ENCODE measurements around the gene C19orf44.

The C19orf44 gene

DNA sequence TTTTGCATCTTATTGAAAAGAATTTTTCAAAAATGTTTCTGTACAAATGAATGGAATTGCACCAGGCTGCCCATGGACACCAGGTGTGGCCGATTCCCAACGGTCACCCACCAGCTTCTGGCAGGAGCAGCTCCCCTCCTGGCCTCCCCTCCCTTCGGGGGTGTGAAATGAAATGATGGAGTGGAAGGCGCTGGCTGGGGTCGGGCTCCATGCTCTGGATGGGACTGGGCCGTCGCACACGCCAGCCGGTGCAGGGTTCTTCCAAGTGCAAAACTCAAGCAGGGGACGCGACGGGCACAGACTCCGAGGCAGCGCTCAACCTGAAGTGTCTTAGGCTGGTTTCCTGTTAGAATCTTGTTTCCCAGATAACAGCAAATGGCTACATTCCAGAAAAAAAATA lies 21.9 kb downstream of the C19orf44 start:
- no peak for DNase-seq (ENCODE audit: low read depth in 2 of 2)

DNA sequence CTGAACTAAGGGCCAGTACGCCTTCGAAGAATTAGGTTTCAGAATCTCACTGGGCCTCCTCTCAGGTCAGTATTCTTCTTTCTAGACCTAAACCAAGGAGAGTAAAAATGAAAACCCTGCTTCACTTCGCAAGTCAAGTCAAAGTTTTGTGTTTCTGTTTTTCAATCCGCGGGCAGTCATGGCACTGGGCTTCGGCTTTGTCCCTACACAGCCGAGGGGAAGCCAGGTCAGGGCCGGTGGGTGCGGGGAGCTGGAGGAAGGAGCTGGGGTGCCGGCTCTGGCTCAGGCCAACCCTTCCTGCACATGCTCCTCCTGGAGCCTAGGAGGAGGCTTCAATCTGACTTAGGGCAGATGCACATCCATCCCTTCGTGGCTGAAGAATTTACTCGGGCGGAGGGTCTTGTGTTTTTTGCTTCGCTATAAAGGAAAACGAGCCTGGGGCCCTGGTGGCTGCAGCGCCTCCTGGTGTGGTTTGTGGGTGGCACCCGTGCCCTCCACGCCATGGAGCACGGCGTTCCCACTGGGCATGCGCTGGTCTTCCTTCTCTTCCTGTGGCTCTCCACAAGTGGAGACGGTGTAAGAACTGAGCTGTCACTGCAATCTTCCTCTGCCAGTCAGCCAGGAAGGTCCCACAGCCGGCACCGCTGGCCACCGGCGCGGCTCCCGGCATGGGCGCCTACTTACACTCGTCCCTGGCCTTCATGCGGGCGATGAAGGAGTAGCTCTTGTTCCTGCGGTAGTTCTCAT lies 22.5 kb downstream of the C19orf44 start:
- DNase-seq (ENCODE audit: low read depth in 2 of 2) = no peak

DNA sequence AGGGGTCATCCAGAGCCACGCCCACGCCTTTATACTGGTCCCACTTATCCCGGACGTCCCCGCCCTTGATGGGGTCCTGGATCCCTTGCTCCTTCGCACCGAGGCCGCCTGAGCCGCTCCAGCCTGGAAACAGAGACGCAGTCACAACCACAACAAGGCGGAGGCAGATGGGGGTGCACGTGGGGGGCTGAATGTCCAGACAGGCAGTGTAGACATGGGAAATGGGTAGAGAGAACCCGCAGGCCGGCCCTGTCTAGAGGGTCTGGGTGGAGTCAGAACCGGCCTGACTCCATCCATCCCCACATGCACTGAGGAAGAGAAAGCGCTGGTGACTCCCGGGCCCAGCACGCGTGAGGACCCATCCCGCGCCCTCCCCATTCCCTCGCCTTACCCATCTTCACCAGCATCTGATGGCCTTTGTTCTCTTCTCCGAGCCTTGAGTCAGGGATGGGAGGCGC lies 23.1 kb downstream of the C19orf44 start:
- DNase-seq (ENCODE audit: low read depth in 2 of 2) = no peak

DNA sequence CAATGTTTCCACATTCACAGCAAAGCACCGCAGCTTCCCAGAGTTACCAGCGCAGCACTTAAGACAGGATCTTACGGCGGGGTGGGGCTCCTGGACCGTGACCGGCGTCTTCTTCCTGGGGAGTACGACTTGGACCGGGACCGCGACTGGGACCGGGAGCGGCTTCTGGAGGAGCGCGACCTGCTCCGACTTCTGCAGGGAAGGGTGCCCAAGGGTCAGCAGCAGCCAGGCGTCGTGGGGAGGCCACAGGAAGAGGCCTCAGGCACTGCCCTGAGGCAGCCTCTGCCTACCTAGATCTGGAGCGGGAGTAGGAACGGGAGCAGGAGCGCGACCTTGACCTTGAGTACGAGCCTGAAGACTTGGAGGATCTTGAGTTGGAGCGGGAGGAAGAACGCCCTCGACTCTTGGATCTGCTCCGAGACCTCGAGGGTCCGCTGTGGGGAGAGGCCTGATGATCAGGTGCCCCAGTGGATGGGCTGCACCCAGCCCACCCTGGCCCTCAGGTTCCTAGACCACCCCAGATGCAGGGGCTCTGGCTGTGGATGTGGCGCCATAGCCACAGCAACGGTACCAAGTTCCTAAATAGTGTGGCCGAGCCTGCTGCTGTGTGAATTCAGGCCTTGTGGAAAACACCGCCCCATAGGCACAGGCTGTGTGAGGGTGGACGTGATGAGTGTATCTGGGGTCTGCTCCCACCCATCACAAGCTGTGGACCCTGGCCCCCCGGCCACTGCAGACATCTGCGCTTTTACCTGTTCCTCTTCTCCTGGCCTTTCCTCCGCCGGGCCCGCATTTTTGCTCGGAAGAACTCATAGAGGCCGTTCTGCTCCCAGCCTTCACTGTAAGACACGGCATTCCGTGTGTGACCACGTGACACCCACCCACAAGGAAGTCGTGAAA lies 24.1 kb downstream of the C19orf44 start:
- no peak for DNase-seq (ENCODE audit: low read depth in 2 of 2)

DNA sequence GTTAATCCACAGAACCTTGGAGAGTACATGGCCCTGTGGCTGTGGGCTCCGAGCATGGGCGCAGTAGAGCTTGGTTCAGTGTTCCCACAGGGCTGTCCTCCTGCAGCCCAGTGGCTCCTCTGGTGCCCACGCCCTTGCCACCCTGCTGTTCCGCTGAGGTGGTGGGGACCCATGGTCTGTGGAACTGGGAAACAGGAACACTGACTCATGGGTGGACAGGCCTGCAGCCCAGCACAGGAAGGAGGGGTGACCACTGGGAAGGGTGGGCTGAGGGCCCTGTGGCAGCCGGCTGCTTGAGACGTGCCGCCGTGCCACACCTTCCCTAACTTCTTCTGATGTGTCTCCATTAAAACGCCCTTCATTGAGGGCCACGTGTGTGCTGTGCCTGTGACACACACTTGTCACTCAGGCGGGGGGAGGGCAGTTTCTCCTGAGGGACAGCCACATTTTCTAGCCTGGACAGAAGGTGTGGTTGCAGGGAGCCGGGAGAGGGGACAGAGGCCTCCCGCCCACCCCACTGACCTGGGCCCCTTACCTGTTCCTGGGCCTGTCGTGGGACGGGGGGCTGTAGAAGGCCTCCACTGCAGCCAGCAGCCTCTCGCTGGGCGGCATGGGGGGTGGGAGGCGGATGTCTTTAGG lies 24.9 kb downstream of the C19orf44 start:
- DNase-seq (ENCODE audit: low read depth in 2 of 2) = no peak

DNA sequence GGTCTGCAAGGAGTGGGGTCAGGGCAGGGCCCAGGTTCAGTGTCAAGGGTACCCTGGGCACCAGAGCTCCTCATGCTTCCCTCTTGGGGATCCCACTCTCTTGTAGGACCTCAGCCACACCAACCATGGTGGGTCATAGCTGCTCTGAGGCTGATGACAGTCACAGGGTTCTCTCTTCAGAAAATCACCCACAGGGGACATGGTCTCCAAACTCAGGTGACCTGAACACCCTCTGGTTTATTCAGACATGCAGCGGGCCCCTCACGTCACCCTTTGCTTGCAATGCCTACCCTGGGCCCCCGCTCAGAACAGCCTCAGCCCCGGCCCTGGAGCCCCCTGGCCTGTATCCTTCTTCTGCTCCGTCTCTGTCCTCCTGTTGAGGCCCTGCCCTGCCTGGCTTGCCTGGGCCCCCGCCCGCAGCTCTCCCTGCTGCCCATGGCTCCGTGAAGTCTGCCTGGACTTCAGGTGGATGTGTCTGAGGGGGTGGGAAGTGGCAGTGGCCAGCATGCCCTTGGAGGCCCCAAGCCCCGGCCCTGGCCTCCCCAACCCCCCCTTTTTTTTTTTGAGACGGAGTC lies 25.6 kb downstream of the C19orf44 start:
- DNase-seq (ENCODE audit: low read depth in 2 of 2) = no peak

DNA sequence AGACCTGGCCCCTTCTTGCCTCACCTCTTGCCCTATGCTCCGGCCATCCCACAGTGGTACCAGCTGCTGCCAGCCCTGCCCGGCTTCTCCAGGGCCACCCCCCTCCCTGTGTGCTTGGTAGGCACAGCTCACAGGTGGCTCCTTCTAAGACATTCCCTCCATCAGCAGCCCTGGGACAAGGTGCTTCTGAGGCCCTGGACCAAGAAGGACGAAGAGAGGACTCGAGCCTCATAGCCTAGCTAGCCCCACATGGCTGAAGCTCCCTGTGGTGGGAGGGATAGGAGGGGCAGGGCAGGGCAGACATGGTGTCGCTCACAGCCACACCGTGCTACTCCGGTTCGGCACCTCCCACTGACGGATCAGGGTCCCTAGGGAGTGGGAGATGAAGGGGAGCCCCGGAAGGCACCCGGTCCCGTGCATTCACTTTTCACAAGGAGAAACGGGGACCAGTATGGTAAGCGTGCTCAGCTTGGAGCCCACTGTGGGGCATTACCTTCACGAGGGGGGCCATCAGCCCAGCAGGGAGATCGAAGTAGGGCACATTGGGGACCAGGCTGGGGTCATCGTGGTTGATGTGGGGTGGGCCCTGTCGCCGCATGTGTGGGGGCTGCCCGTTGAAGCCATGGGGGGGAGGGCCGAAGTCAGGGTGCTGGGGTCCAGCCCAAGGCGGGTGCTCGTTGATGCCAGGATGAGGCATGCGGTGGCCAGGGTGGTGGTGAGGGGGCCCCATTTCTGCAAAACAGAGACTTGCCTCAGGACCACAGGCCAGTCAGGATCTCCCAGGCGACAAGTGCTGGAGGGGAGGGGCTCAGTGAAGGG lies 26.6 kb downstream of the C19orf44 start:
- no peak for DNase-seq (ENCODE audit: low read depth in 2 of 2)

DNA sequence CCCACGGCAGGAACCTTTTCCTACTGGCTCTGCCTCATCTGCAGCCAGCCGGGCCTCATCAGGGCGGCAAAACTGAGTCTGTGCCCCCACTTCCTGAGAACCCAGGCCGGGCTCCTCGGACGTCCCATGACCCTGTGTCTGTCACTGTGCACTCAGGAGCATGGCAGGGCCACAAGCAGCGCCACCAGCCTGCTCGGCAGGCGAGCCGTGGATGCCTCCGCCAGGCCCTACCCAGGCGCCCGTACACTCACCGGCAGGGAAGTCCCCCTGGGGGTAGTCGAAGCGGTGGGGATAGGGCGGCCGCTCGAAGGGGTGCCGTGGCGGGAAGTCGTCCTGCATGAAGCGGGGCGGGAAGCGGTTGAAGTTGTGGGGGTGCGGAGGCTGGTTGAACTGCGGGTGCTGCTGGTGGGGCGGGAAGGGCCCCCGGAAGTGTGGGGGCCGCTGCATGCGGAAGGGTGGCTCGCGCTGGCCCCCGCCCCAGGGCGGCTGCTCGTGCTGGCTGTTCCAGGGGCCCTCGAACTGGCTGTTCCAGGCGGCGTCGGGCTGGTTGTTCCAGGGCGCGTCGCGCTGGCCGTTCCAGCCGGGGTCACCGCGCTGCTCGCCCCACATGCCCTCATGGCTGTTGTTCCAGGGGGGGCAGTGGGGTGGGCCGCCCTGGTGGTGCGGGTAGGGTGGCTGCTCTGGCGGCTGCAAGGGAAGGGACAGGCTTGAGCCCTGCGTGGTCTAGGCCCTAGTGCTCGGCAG lies 29.0 kb downstream of the C19orf44 start:
- no peak for DNase-seq (ENCODE audit: low read depth in 2 of 2)

DNA sequence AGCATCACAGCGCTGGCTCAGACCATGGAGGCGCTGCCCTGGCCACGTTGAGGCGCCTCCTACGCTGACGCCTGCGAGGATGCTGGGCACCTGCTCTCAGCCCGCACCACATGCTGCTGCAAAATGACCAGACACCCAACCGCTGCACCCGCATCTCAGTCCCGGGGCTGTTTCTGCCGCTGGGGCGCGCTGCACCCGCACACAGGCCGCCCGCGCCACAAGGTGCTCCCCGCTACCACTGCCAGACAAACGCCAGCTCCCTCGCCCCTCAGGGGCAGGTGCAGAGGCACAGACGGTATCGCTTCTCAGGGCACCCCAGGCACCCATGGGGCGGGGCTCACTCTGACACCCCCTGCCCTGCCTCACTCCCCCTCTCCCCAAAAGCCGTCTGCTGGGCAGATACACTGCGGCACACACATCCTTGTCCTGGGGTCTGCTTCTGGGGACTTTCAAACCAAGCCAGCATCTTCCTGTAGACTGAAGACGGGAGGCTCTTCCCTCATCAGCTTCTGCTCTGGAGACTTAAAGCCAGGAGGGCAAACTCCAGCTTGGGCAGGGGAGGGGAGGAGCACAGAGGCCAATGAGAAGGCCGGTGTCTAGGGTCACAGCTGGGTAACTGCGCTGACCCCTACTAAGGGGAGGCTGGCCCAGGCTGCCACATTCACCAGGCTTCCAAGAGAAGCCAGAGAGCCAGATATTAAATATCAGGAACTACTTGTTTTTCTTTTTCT lies 29.7 kb downstream of the C19orf44 start:
- DNase-seq (ENCODE audit: low read depth in 2 of 2) = no peak

DNA sequence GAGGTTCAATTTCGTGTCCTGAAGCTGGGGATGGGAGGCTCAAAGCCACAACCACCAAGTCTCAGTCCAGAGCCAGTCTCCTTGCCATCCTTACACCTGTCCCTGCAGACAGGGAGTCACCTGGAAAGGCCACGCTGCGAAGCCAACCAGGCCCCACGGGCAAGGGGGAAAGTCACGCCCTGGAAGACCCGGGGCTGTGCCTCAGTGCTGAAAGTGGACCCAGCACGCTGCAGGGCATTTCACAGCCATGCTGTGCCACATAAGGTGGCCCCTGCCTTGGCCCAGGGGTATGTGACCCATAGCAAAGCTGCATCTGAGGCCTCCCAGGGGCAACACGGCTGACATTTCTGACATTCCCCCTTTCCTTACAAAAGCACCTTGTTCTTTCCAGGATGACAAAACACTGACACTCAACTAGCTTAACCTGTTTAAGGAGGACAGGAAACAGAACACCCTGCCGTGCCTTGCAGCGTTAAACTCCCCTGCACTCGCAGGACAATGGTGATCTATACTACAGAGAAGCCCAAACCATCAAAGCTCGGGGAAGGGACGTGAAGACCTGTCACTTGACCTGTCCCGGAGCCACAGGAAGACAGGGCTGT lies 31.2 kb downstream of the C19orf44 start:
- no peak for DNase-seq (ENCODE audit: low read depth in 2 of 2)

DNA sequence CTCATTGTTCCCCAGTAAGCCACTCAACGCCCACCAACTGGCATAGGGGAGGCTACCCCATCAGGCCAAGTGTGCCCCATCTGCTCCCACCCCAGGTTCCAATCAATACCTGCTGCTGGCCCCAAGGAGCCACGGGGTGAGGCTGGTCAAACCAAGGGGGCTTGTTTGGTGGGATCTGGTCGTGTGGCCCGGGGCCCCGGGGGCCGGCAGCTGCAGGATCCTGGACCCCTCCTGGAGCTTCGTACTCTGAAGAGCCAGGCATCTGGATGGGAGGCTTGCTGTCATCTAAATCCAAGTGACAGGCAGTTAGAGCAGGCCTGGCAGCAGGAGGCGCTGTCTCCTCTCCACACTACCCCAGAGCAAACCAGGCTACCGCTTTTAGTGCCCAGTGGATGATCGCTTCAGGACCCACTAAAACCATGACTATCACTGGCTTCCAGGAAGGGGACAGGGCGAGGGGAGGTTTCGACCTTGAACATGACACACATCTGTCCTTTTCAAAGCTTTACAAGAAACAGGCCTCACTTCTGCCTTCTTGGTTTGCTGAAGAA lies 31.9 kb downstream of the C19orf44 start:
- DNase-seq (ENCODE audit: low read depth in 2 of 2) = peak; percentile 7 to 16

DNA sequence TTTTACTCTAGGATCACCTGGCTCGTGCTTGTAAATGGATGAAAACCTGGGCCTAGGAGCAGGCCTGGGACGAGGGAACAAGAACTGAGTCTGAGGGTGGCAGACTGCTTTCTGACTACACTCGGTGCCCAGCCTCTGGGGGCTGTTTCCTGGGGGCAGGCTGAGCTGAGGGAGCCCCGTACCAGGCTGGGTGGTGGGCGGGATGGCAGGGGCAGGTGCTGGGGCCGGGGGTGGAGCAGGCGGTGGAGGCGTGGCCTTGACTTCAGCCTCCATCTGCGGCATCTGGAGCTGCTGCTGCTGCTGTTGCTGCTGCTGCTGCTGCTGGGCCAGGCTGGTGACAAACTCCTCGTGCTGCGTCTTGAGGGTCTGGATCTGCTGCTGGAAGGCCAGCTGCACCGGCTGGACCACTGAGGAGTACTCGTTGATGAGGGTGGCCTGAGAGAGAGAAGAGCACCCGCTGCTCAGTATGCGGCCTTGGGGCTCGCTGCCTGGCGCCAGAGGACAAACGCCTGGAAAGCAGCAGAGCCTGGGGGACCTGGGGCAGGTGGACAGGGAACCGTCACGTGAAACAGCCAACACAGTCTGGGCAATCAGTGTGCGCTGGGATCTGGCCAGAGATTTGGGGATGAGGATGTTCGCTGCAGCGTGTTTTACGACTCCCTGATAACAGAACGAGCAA lies 33.4 kb downstream of the C19orf44 start:
- DNase-seq (ENCODE audit: low read depth in 2 of 2) = no peak

DNA sequence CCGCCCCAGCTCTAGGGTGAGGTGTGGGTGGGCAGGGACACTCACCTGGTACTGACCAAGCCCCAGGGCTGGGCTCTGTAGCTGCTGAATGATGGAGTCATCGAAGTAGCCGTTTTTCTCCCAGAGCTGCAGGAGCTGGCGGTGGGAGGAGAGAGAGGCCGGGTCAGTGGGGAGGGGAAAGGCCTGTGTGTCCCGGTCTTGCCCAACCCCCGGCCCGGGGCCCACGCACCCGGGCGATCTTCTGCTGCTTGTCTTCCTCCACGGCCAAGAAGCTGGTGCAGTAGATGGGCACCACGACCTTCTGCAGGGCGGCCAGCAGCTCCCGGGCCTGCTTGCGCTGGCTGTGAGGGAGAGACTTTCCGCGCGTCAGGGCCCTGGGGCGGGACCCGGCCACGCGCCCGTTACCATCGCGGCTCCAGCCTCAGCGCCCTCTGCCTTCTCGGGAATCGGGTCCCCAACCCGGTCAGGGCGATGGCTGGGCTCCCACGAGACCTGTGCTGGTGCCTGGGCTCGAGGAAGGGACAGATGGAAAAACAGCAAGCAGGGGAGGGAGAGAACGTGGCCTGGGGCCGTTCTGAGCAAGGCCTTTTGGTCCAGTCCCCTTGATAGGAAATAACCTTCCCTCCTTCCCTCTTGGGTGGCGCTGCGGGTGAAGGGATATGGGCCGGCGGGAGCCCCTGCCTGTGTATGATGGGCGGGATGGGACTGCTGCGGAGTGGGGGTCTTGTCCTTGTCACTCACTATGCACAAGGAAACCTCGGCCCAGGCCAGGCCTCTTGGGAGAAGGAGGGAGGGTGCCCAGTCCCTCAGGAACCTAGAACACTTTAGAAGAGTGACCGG lies 34.6 kb downstream of the C19orf44 start:
- no peak for DNase-seq (ENCODE audit: low read depth in 2 of 2)

DNA sequence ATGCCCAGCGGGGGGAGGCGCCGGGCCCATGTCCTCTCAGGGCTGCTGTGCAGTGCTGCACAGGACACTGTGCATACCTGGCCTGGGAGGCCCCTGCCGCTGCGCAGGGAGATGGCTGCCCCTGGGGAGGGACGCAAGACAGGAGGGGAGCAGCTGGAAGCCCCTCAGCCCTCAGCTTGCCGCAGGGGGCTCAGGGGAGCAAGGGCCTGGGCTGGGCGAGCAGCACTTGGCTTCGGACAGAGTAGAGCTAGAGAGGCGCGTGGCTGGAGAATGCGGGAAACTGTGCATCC lies 35.1 kb downstream of the C19orf44 start:
- DNase-seq (ENCODE audit: low read depth in 2 of 2) = no peak

DNA sequence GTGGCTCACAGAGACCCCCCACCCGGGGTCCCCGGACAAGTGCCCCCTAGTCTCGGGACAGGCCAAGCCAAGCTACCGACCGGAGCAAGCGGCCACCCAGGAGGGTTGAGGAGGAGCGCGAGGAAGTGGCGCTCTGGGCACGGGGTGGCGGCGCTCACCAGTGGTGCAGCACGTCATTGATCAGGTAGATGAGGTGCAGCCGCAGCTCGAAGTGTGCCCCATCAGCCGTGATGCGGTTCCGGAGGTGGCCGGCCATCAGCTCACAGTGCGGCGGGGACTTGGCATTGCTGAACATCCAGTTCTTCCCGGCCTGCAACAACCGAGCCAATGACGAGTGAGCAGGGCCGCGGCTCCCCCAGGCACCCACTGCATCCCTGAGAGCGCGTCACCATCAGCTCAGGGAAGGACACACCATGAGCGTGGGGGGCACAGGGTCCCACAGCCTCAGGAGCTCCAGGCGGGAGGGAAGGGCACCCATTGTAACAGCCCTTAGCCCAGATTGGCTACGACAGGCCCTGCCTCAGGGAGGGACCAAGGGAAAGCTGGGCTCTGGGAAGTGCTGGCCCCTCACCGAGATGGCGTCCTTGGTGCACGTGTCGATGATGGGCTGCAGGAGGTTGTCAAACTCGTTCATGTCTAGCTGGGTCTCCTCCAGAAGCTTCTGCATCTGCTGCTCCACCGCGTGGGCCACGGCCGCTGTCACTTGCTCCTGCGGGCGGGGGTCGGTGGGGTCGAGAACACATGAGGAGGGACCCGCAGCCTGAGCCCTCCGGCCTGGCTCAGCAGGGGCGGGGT lies 36.4 kb downstream of the C19orf44 start:
- no peak for DNase-seq (ENCODE audit: low read depth in 2 of 2)

DNA sequence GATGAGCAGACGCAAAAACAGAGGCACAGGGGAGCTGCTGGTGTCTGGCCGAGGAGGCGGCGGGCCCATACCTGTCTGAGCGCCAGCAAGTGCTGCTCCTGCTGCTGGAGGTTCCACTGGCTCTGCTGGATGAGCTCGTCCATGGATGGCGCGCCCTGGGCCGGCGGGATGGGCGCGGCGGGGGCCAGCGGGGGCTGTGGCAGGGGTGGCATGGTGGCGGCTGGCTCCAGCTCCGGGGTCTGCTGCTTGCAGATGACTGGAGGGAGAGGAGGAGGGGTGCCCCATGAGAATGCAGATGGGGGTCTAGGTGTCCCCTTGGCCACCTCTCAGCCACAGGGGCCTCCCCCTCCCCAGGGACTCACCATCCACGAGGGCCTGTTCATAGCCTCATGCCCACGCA lies 39.2 kb downstream of the C19orf44 start:
- DNase-seq (ENCODE audit: low read depth in 2 of 2) = no peak

DNA sequence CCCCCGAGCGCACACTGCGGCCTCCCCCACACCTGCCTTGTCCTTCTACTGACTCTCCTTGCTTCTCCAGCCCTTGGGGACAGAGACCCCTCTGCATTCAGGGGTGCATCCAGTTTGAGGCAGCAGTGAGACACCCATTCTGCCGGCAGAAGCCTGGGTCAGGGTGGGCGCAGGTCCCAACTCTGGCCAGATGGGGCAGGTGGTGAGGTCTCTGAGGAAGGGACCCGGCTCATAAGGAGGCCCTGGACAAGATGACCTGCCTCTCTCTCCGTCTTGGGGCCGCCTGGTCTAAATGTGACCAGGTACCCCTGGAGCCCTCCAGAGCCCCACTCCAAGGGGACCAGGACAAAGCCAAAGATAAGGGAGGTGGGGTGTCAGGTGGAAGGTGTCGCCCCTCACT lies 39.9 kb downstream of the C19orf44 start:
- no peak for DNase-seq (ENCODE audit: low read depth in 2 of 2)
